SIG-M5 treated with dmso at 0.1 percent for 504 hours (cell line): Measurements from ENCODE around the gene KMT2D.
"Not testable (repeated sequence)": the region's sequence is repeated elsewhere in the genome, so short reads cannot be mapped to it uniquely, and the experiment has no call there.

ENCODE experiments used
- DNase-seq: peaks from one replicate; lab custom pipeline; 2025; ENCODE audit not compliant: unreplicated experiment; lab: John Stamatoyannopoulos, UW

The KMT2D gene

GRCh38 chr12:49088150-49088931, 27.7 kb upstream of the KMT2D start:
- peak; percentile 93 for DNase-seq

- no peak for DNase-seq
Observed at GRCh38 chr12:49086116-49086515, 25.5 kb upstream of the KMT2D start.

- DNase-seq: no peak
Observed at GRCh38 chr12:49084438-49084837, 23.8 kb upstream of the KMT2D start.

- DNase-seq: no peak
Observed at GRCh38 chr12:49079793-49080192, 19.2 kb upstream of the KMT2D start.

GRCh38 chr12:49070971-49071370, 10.4 kb upstream of the KMT2D start:
- DNase-seq: no peak

- DNase-seq: peak; percentile 98
Observed at GRCh38 chr12:49069507-49070346, 9.1 kb upstream of the KMT2D start, which contains the start of gene RHEBL1. TSS of gene RHEBL1 (minus strand) at chr12:49069979. CDS start at chr12:49069785, 194 bp downstream.

- DNase-seq: no peak
Observed at GRCh38 chr12:49068879-49069506, 8.4 kb upstream of the KMT2D start.

- DNase-seq: no peak
Observed at GRCh38 chr12:49066120-49066519, 5.5 kb upstream of the KMT2D start.

GRCh38 chr12:49064767-49065152, 4.2 kb upstream of the KMT2D start:
- no peak for DNase-seq

- not testable (repeated sequence) for DNase-seq
Observed at GRCh38 chr12:49061916-49062315, 1.3 kb upstream of the KMT2D start.

GRCh38 chr12:49061157-49061650, 610 bp upstream of the KMT2D start:
- no peak for DNase-seq

GRCh38 chr12:49059299-49060171, 1.1 kb downstream of the KMT2D start:
- DNase-seq: no peak

- DNase-seq: no peak
Observed at GRCh38 chr12:49059045-49059298, 1.6 kb downstream of the KMT2D start.

- DNase-seq: no peak
Observed at GRCh38 chr12:49058366-49059044, 2.1 kb downstream of the KMT2D start.

GRCh38 chr12:49057888-49058287, 2.7 kb downstream of the KMT2D start:
- DNase-seq: peak; percentile 52

- DNase-seq: peak; percentile 99
Observed at GRCh38 chr12:49055978-49056754, 4.4 kb downstream of the KMT2D start.

GRCh38 chr12:49055092-49055491, 5.5 kb downstream of the KMT2D start:
- DNase-seq: no peak

- no peak for DNase-seq
Observed at GRCh38 chr12:49054524-49054923, 6.1 kb downstream of the KMT2D start.

- DNase-seq: no peak
Observed at GRCh38 chr12:49054096-49054495, 6.5 kb downstream of the KMT2D start.
